GM12878 (cell line): ENCODE measurements around the gene PPP2R5C. TPM values are rescaled to one million over a fixed set of nuclear protein-coding genes. Genes with fewer than 3 reads are reported as not detected.

ENCODE experiments used
- ATF3 ChIP-seq: IDR thresholded peaks from 2 replicates; pipeline ENCODE4 v1.6.1; 2011; ENCODE audit warnings: low read depth, mild to moderate bottlenecking, low read length, moderate library complexity, borderline replicate concordance; ENCODE audit errors: extremely low read depth
- CHD1 ChIP-seq: IDR thresholded peaks from 2 replicates; pipeline ENCODE4 v1.6.1; 2012; ENCODE audit warnings: low read depth, low read length, improper control_type of control experiment
- E2F4 ChIP-seq: IDR thresholded peaks from 2 replicates; pipeline ENCODE4 v1.6.1; 2012; ENCODE audit warnings: low read depth, low read length, improper control_type of control experiment
- E4F1 ChIP-seq: fragments of 450-650 bp; IDR thresholded peaks from 2 replicates; pipeline ENCODE4 v1.6.1; 2018; ENCODE audit warnings: borderline replicate concordance, mild to moderate bottlenecking; ENCODE audit not compliant: partially characterized antibody
- FOXM1 ChIP-seq: IDR thresholded peaks from 2 replicates; pipeline ENCODE4 v1.6.1; 2012; ENCODE audit warnings: low read depth, mild to moderate bottlenecking, inconsistent platforms, low read length, moderate library complexity
- GATAD2B ChIP-seq: fragments of 450-650 bp; conservative IDR thresholded peaks from 2 replicates; pipeline ENCODE4 v1.6.1; 2017; ENCODE audit warnings: low read depth, mild to moderate bottlenecking, moderate library complexity
- IKZF1 ChIP-seq: fragments of 450-650 bp; conservative IDR thresholded peaks from 2 replicates; pipeline ENCODE4 v1.6.1; 2017; ENCODE audit warnings: antibody characterized with exemption, mild to moderate bottlenecking
- LARP7 ChIP-seq: fragments of 450-650 bp; IDR thresholded peaks from 2 replicates; pipeline ENCODE4 v1.6.1; 2017; ENCODE audit warnings: mild to moderate bottlenecking
- MAX ChIP-seq: IDR thresholded peaks from 2 replicates; pipeline ENCODE4 v1.6.1; 2012; ENCODE audit warnings: low read depth, low read length, improper control_type of control experiment
- MTA3 ChIP-seq: IDR thresholded peaks from 2 replicates; pipeline ENCODE4 v1.6.1; 2012; ENCODE audit warnings: low read length, inconsistent platforms, borderline replicate concordance
- MYB ChIP-seq: fragments of 150-350 bp; IDR thresholded peaks from 2 replicates; pipeline ENCODE4 v1.6.1; 2014; ENCODE audit warnings: mild to moderate bottlenecking, low read depth, low read length, borderline replicate concordance
- NFXL1 ChIP-seq: fragments of 450-650 bp; IDR thresholded peaks from 2 replicates; pipeline ENCODE4 v1.6.1; 2017; ENCODE audit warnings: antibody characterized with exemption, mild to moderate bottlenecking, borderline replicate concordance
- NR2C2 ChIP-seq: IDR thresholded peaks from 2 replicates; pipeline ENCODE4 v1.6.1; 2011; ENCODE audit warnings: borderline replicate concordance, low read depth; ENCODE audit not compliant: control insufficient read depth, insufficient read length
- NRF1 ChIP-seq: conservative IDR thresholded peaks from 2 replicates; pipeline ENCODE4 v1.6.1; 2011; ENCODE audit warnings: mild to moderate bottlenecking, low read depth, low read length, improper control_type of control experiment
- RAD21 ChIP-seq: IDR thresholded peaks from 2 replicates; pipeline ENCODE4 v1.6.1; 2011; ENCODE audit warnings: mild to moderate bottlenecking, low read depth, low read length, moderate library complexity; ENCODE audit not compliant: insufficient read depth
- SMAD1 ChIP-seq: fragments of 450-650 bp; IDR thresholded peaks from 2 replicates; pipeline ENCODE4 v1.6.1; 2018; ENCODE audit warnings: mild to moderate bottlenecking, low read depth; ENCODE audit not compliant: partially characterized antibody
- SMAD5 ChIP-seq: IDR thresholded peaks from 2 replicates; pipeline ENCODE4 v1.6.1; 2016; ENCODE audit warnings: antibody characterized with exemption, low read depth
- SMARCA5 ChIP-seq: fragments of 450-650 bp; IDR thresholded peaks from 2 replicates; pipeline ENCODE4 v1.6.1; 2017; ENCODE audit warnings: mild to moderate bottlenecking
- STAT1 ChIP-seq: fragments of 450-650 bp; conservative IDR thresholded peaks from 2 replicates; pipeline ENCODE4 v1.6.1; 2014; ENCODE audit warnings: antibody characterized with exemption, mild to moderate bottlenecking
- STAT3 ChIP-seq: IDR thresholded peaks from 2 replicates; pipeline ENCODE4 v1.6.1; 2011; ENCODE audit warnings: low read depth, low read length, improper control_type of control experiment
- SUZ12 ChIP-seq: fragments of 200-600 bp; sonication (generic); IDR thresholded peaks from one replicate; pipeline ENCODE4 v1.6.1; 2018; ENCODE audit warnings: antibody characterized with exemption, mild to moderate bottlenecking; ENCODE audit not compliant: unreplicated experiment
- TARDBP ChIP-seq: IDR thresholded peaks from 2 replicates; pipeline ENCODE4 v1.6.1; 2016; ENCODE audit warnings: borderline replicate concordance
- YY1 ChIP-seq: IDR thresholded peaks from 2 replicates; pipeline ENCODE4 v1.6.1; 2011; ENCODE audit warnings: low read depth, mild to moderate bottlenecking, low read length
- ZNF274 ChIP-seq: IDR thresholded peaks from one replicate; pipeline ENCODE4 v1.8.0; 2011; ENCODE audit not compliant: insufficient read length, insufficient read depth
- polyA plus RNA-seq, 11 experiments: library from polyadenylated mRNA; depleted of rRNA in 4 of 11; unstranded in 6 of 11; stranded (reverse) in 5 of 11; fragments of >200 nt; fragmentation: Nextera tagmentation in 4 of 11; fragmentation: Illumina TruSeq in 1 of 11; extraction: Ambion mirVana in 4 of 11; extraction: Trizol in 1 of 11; gene quantifications; 1 replicate in 1 of 11; 2 replicates in 10 of 11; pipeline versions ENCODE4 v1.2.1 to v1.2.3, GENCODE V29; 2011 to 2016; ENCODE audit warnings: inconsistent platforms in 2 of 11, missing spikeins in 2 of 11, low read depth in 1 of 11
- total RNA-seq, 4 experiments: library from RNA; depleted of rRNA in 3 of 4; stranded (reverse); fragments of >200 nt in 3 of 4; fragmentation: Illumina TruSeq in 1 of 4; extraction: Trizol in 1 of 4; gene quantifications; 2 replicates each; pipeline versions ENCODE4 v1.2.1 to v1.2.3, GENCODE V29; 2013 to 2021
- TF ChIP-seq, protein P1 (sequence below): fragments of 450-650 bp; IDR thresholded peaks from 2 replicates; pipeline ENCODE4 v1.6.1; 2017; ENCODE audit warnings: low read depth, mild to moderate bottlenecking, moderate library complexity
- TF ChIP-seq, protein P2 (sequence below): IDR thresholded peaks from 2 replicates; pipeline ENCODE4 v1.6.1; 2012; ENCODE audit warnings: low read depth, low read length, improper control_type of control experiment

PPP2R5C gene
- total and polyA plus RNA-seq, 10 of the 15 experiments (the other 5 are each of a cell fraction or from before 2014, with no cell fraction given), result 106 to 199 (median 144) TPM

- TF ChIP-seq MTA3 (0 out of 2 replicates have a peak, but pooled peaks have one; percentile 27), E2F4 (no peak), FOXM1 (no peak), SMARCA5 (no peak), MYB (no peak), SMAD5 (no peak), CHD1 (no peak), YY1 (peak; percentile 30; the same call in 1 of the 2 replicates), RAD21 (peak; percentile 78), SUZ12 (no peak), ZNF274 (no peak), GATAD2B (no peak), E4F1 (no peak), TARDBP (no peak), STAT3 (peak; percentile 16; the same call in 1 of the 2 replicates), NFXL1 (no peak), IKZF1 (peak; percentile 36), SMAD1 (no peak), NRF1 (no peak), ATF3 (no peak), NR2C2 (no peak), LARP7 (no peak), MAX (no peak), STAT1 (no peak)
- TF ChIP-seq, protein P1, sequence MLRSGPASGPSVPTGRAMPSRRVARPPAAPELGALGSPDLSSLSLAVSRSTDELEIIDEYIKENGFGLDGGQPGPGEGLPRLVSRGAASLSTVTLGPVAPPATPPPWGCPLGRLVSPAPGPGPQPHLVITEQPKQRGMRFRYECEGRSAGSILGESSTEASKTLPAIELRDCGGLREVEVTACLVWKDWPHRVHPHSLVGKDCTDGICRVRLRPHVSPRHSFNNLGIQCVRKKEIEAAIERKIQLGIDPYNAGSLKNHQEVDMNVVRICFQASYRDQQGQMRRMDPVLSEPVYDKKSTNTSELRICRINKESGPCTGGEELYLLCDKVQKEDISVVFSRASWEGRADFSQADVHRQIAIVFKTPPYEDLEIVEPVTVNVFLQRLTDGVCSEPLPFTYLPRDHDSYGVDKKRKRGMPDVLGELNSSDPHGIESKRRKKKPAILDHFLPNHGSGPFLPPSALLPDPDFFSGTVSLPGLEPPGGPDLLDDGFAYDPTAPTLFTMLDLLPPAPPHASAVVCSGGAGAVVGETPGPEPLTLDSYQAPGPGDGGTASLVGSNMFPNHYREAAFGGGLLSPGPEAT, result peak; percentile 29; the same call in 1 of the 2 replicates
- TF ChIP-seq, protein P2, sequence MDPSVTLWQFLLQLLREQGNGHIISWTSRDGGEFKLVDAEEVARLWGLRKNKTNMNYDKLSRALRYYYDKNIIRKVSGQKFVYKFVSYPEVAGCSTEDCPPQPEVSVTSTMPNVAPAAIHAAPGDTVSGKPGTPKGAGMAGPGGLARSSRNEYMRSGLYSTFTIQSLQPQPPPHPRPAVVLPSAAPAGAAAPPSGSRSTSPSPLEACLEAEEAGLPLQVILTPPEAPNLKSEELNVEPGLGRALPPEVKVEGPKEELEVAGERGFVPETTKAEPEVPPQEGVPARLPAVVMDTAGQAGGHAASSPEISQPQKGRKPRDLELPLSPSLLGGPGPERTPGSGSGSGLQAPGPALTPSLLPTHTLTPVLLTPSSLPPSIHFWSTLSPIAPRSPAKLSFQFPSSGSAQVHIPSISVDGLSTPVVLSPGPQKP, result no peak
Observed at GRCh38 chr14:101843665-101844064, 82.2 kb downstream of the PPP2R5C start (continued).
